BJ (cell line): ENCODE results near the gene SPATA16. TPM values are rescaled to one million over a fixed set of nuclear protein-coding genes. Genes with fewer than 3 reads are reported as not detected.
A peak's percentile ranks its signal among the peaks of the same experiment; 100 is the strongest.
"Not testable (repeated sequence)": the region's sequence is repeated elsewhere in the genome, so short reads cannot be mapped to it uniquely, and the experiment has no call there.

Experiments
- CTCF ChIA-PET: fragments of 350-600 bp; formaldehyde crosslinking; extraction: SDS; loops from one replicate; lab custom pipeline; 2021; ENCODE audit warnings: antibody characterized with exemption, inconsistent platforms; lab: Yijun Ruan, JAX
- POLR2A ChIA-PET: fragments of 300-600 bp; sonication (Branson Sonifier 250); formaldehyde crosslinking; extraction: SDS; loops from one replicate; lab custom pipeline; 2021; ENCODE audit warnings: antibody characterized with exemption; lab: Charles Lee
- DNase-seq: peaks from one replicate; pipeline ENCODE4 v3.0.0-alpha.2; 2011; ENCODE audit warnings: low read depth
- H3K27me3 ChIP-seq: 2 replicates; pipeline ENCODE4 v1.6.0; 2011; ENCODE audit warnings: low read length; ENCODE audit not compliant: control insufficient read depth, insufficient read depth
- H3K36me3 ChIP-seq: 2 replicates; pipeline ENCODE4 v1.5.1; 2011; ENCODE audit warnings: low read length; ENCODE audit not compliant: control insufficient read depth, insufficient read depth
- H3K4me3 ChIP-seq: 2 replicates; pipeline ENCODE4 v1.5.1; 2011; ENCODE audit warnings: low read depth, mild to moderate bottlenecking, control low read depth, low read length
- CTCF ChIP-seq: IDR thresholded peaks from 2 replicates; pipeline ENCODE4 v1.5.1; 2011; ENCODE audit warnings: low read depth, mild to moderate bottlenecking, control low read depth, inconsistent platforms, low read length, moderate library complexity; ENCODE audit not compliant: insufficient read depth
- polyA plus RNA-seq: library from polyadenylated mRNA; depleted of rRNA; stranded (reverse); fragments of >200 nt; gene quantifications from 2 replicates; pipeline ENCODE4 v1.2.3, GENCODE V29; 2011

SPATA16 gene
- polyA plus RNA-seq, 1 experiment = not detected

DNA sequence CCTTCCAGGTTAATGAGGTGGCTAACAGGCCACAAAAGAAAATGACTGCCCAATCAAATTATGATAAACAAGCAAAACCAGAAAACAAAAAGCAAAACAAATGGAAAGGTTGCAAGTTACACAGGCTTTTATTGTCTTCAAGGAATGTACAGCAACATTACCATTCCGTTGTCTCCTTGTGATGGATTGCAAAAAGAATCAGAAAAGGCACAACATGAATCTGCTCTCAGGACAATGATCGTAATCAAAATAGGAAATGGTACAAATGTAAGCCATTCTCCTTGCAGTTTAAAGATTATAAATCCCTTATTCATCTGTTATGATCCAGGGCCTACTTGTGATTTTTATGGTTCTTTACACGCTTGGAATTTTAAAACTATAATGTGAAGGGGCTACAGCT, 264.7 kb downstream of the SPATA16 start:
- no peak for TF ChIP-seq CTCF
- ChIA-PET POLR2A (no interaction called here), CTCF (no interaction called here)
- DNase-seq = no peak
- Histone ChIP-seq H3K36me3 (no peaks in the 10 kb centered on the region), H3K27me3 (0 out of 2 replicates have a peak, but pooled peaks cover 1% of the 10 kb centered on the region), H3K4me3 (no peak overlapping the region)

GRCh38 chr3:172875039-172875438, 266.0 kb downstream of the SPATA16 start:
- H3K4me3 ChIP-seq = no peak overlapping the region
- no peak for TF ChIP-seq CTCF
- CTCF ChIA-PET = no interaction called here
- no peak for DNase-seq
- POLR2A ChIA-PET = no interaction called here
- 0 out of 2 replicates have a peak, but pooled peaks cover 1% of the 10 kb centered on the region for H3K27me3 ChIP-seq
- H3K36me3 ChIP-seq = no peaks in the 10 kb centered on the region

DNA sequence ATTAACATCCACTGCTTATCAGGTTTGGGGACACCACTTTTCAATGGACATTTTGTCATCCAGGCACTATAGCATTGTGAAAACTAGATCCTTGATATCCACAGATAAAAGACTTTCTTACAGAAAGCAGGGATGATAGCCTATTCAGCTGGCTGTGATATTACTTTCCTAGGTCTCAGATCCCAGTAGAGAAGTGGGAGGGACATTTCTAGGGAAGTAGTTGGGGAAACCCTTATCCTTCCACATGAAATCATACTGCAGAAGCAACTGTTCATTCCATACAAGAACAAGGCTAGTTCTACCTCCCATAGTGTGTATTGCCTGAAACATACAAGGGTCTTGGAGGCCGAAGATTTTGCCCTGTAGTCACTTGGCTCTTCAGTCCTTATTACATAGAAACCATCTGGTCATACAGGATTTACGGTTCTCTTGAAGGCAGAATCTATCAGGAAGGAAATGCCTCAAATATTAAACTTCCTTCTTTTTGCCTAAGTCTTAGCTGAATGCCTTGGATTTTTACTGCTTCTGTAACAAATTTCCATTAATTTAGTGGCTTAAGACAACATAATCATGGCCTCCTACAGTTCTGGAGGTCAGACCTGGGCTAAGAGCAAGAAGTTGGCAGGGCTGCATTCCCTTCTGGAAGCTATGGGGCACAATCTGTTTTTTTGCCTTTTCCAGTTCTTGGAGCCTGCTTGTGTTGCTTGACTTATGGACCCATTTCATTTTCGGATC, 271.1 kb downstream of the SPATA16 start:
- no peaks in the 10 kb centered on the region for H3K36me3 ChIP-seq
- 0 out of 2 replicates have a peak, but pooled peaks cover 1% of the 10 kb centered on the region for H3K27me3 ChIP-seq
- no peak overlapping the region for H3K4me3 ChIP-seq
- POLR2A ChIA-PET = no interaction called here
- CTCF ChIA-PET = no interaction called here
- no peak for TF ChIP-seq CTCF
- no peak for DNase-seq

DNA sequence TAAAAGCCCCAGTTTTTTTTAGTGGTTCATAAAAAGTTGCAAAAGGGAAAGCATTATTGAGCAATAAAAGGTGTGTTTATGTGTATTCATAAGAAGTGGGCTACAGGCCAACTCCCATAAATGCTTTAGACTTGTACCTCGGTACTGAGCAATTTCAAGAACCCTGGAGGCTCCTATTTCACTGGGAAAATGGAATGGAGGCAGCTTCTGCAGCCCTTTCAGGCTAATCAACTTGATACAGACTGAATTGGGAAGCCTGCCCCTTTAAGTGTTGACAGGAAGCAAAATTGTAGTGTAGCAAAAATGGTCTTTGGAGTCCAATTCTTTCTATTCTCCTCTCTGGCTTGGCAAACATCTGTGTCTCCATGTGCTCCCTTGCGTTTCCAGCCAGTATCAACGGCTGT, 271.7 kb downstream of the SPATA16 start:
- Histone ChIP-seq H3K4me3 (no peak overlapping the region), H3K27me3 (0 out of 2 replicates have a peak, but pooled peaks cover 1% of the 10 kb centered on the region), H3K36me3 (no peaks in the 10 kb centered on the region)
- peak; percentile 21 for DNase-seq
- TF ChIP-seq CTCF = no peak
- POLR2A ChIA-PET = no interaction called here
- CTCF ChIA-PET = no interaction called here

GRCh38 chr3:172868582-172869200, 272.3 kb downstream of the SPATA16 start:
- no peak for DNase-seq
- TF ChIP-seq CTCF = no peak
- POLR2A ChIA-PET = no interaction called here
- Histone ChIP-seq H3K4me3 (no peak overlapping the region), H3K36me3 (no peaks in the 10 kb centered on the region), H3K27me3 (0 out of 2 replicates have a peak, but pooled peaks cover 1% of the 10 kb centered on the region)
- CTCF ChIA-PET = no interaction called here

- H3K4me3 ChIP-seq, H3K27me3 ChIP-seq, DNase-seq, H3K36me3 ChIP-seq, POLR2A ChIA-PET, CTCF ChIA-PET: not testable (repeated sequence)
These were observed 274.2 kb downstream of the SPATA16 start for GRCh38 chr3:172866726-172867350.
